NCI-H526 treated with DMSO at 0.1 percent for 48 hours (cell line): ENCODE results near the gene NSD2.
"Not testable (repeated sequence)": the region's sequence is repeated elsewhere in the genome, so short reads cannot be mapped to it uniquely, and the experiment has no call there.

Source experiments
- DNase-seq: peaks from one replicate; lab custom pipeline; 2025; lab: John Stamatoyannopoulos, UW

Gene NSD2

GRCh38 chr4:1842339-1842895 lies 28.8 kb upstream of the NSD2 start:
- DNase-seq, result no peak

GRCh38 chr4:1842993-1843448 lies 28.2 kb upstream of the NSD2 start:
- DNase-seq, result no peak

- no peak for DNase-seq
Observed at GRCh38 chr4:1843852-1844251, 27.3 kb upstream of the NSD2 start.

GRCh38 chr4:1844618-1845017 lies 26.6 kb upstream of the NSD2 start:
- DNase-seq, result not testable (repeated sequence)

- DNase-seq, result no peak
Observed at GRCh38 chr4:1846580-1846979, 24.6 kb upstream of the NSD2 start.

- no peak for DNase-seq
Observed at GRCh38 chr4:1850276-1850675, 20.9 kb upstream of the NSD2 start.

- no peak for DNase-seq
Observed at GRCh38 chr4:1851160-1851559, 20.0 kb upstream of the NSD2 start.

- no peak for DNase-seq
Observed at GRCh38 chr4:1851575-1852410, 19.4 kb upstream of the NSD2 start.

GRCh38 chr4:1852904-1853623 lies 18.1 kb upstream of the NSD2 start:
- no peak for DNase-seq

- DNase-seq, result no peak
Observed at GRCh38 chr4:1854752-1855151, 16.4 kb upstream of the NSD2 start.

- DNase-seq, result no peak
Observed at GRCh38 chr4:1855333-1856070, 15.7 kb upstream of the NSD2 start.

GRCh38 chr4:1856071-1856942 lies 14.9 kb upstream of the NSD2 start, which contains the start of gene LETM1:
TSS of gene LETM1 (minus strand) at chr4:1856156. CDS start at chr4:1855950, 206 bp downstream.
- DNase-seq, result peak; percentile 91

GRCh38 chr4:1856943-1857699 lies 14.1 kb upstream of the NSD2 start:
- no peak for DNase-seq

GRCh38 chr4:1857931-1858330 lies 13.3 kb upstream of the NSD2 start:
- no peak for DNase-seq

GRCh38 chr4:1859389-1859753 lies 11.8 kb upstream of the NSD2 start:
- DNase-seq, result no peak

- no peak for DNase-seq
Observed at GRCh38 chr4:1862055-1862911, 8.9 kb upstream of the NSD2 start.

GRCh38 chr4:1862961-1863296 lies 8.3 kb upstream of the NSD2 start:
- no peak for DNase-seq

GRCh38 chr4:1863297-1864033 lies 7.7 kb upstream of the NSD2 start:
- no peak for DNase-seq
